GM12892 (cell line): ENCODE data around the gene SENP5.

Source experiments
- POLR2A ChIP-seq: IDR thresholded peaks from 2 replicates; pipeline ENCODE4 v1.6.1; 2011; ENCODE audit warnings: low read depth, low read length, control low read depth
- POLR2AphosphoS5 ChIP-seq: IDR thresholded peaks from 2 replicates; pipeline ENCODE4 v1.6.1; 2011; ENCODE audit warnings: low read depth, low read length, control low read depth
- TAF1 ChIP-seq: IDR thresholded peaks from 2 replicates; pipeline ENCODE4 v1.6.1; 2011; ENCODE audit warnings: low read depth, mild to moderate bottlenecking, control low read depth, low read length, borderline replicate concordance

DNA sequence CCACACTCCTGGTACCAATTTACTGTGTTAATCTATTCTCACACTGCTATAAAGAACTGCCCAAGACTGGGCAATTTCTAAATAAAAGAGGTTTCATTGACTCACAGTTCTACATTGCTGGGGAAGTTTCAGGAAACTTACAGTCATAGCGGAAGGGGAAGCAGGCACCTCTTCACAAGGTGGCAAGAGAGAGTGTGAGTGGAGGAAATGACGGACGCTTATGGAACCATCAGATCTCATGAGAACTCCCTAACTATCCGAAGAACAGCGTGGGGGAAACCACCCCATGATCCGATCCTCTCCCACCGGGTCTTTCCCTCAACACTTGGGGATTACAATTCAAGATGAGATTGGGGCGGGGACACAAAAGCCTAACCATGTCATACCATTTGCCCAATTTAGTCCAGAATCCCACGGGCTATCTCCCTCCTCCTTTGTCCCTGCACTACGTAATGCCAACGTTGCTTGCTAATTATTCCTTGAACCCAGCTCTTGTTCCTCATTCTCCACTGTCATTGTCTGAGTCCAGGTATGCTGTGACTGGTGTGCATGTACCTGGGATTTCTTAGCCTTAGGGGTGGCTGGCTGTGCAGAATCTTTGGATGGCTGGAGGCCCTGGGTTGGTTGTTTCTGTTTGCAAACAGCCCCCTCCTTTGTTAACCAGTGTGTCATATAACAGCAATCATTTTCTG is 97.5 kb downstream of the SENP5 start:
- TF ChIP-seq POLR2A: no peak
- TF ChIP-seq POLR2AphosphoS5: no peak
- no peak for TF ChIP-seq TAF1
